ENCODE data around the gene KXD1.
A peak's percentile ranks its signal among the peaks of the same experiment; 100 is the strongest.

The KXD1 gene

GRCh38 chr19:18593367-18594095 lies 35.9 kb downstream of the KXD1 start:
- Histone ChIP-seq H3K27ac (no peak overlapping the region), H3K27me3 (replicated peaks) (peaks cover 2% of the 10 kb centered on the region), H3K36me3 (replicated peaks) (peaks cover 6% of the 10 kb centered on the region), H3K4me3 (ENCODE audit: low read depth, low read length) (peak overlapping the region; percentile 42)
- in situ Hi-C loops (cut with HindIII; ENCODE audit: low pct_ligation_motif_present, low sequenced_read_pairs), result loop anchor here (25.0 kb wide), 1 partner anchor 269 kb away; no protein-coding TSS in a partner anchor
- TF ChIP-seq CTCF (IDR thresholded peaks at IDR 0.05; ENCODE audit: low read depth, low read length, missing control alignments), result no peak
- no peak for DNase-seq

- Histone ChIP-seq H3K27ac (no peak overlapping the region), H3K27me3 (replicated peaks) (peaks cover 2% of the 10 kb centered on the region), H3K36me3 (replicated peaks) (peaks cover 6% of the 10 kb centered on the region), H3K4me3 (ENCODE audit: low read depth, low read length) (peak overlapping the region; percentile 42)
- in situ Hi-C loops (cut with HindIII; ENCODE audit: low pct_ligation_motif_present, low sequenced_read_pairs), result loop anchor here (25.0 kb wide), 1 partner anchor 268 kb away; no protein-coding TSS in a partner anchor
- peak; percentile 58 for TF ChIP-seq CTCF (IDR thresholded peaks at IDR 0.05; ENCODE audit: low read depth, low read length, missing control alignments)
- peak; percentile 47 for DNase-seq
Measured at GRCh38 chr19:18594096-18594823, 36.6 kb downstream of the KXD1 start.

- DNase-seq, result no peak
- in situ Hi-C loops (cut with HindIII; ENCODE audit: low pct_ligation_motif_present, low sequenced_read_pairs), result loop anchor here (25.0 kb wide), 1 partner anchor 267 kb away; no protein-coding TSS in a partner anchor
- H3K36me3 ChIP-seq (replicated peaks), result peaks cover 6% of the 10 kb centered on the region
- no peak overlapping the region for H3K27ac ChIP-seq
- H3K27me3 ChIP-seq (replicated peaks), result peaks cover 2% of the 10 kb centered on the region
- no peak for TF ChIP-seq CTCF (IDR thresholded peaks at IDR 0.05; ENCODE audit: low read depth, low read length, missing control alignments)
- H3K4me3 ChIP-seq (ENCODE audit: low read depth, low read length), result peak overlapping the region; percentile 27
Measured at GRCh38 chr19:18594824-18595373, 37.2 kb downstream of the KXD1 start.

- Histone ChIP-seq H3K27ac (no peak overlapping the region), H3K27me3 (replicated peaks) (peaks cover 2% of the 10 kb centered on the region), H3K36me3 (replicated peaks) (peaks cover 6% of the 10 kb centered on the region), H3K4me3 (ENCODE audit: low read depth, low read length) (no peak overlapping the region)
- no peak for DNase-seq
- TF ChIP-seq CTCF (IDR thresholded peaks at IDR 0.05; ENCODE audit: low read depth, low read length, missing control alignments), result no peak
- in situ Hi-C loops (cut with HindIII; ENCODE audit: low pct_ligation_motif_present, low sequenced_read_pairs), result loop anchor here (25.0 kb wide), 1 partner anchor 267 kb away; no protein-coding TSS in a partner anchor
Measured at GRCh38 chr19:18595475-18595874, 37.8 kb downstream of the KXD1 start.

GRCh38 chr19:18596752-18597157 lies 39.1 kb downstream of the KXD1 start:
- in situ Hi-C loops (cut with HindIII; ENCODE audit: low pct_ligation_motif_present, low sequenced_read_pairs), result loop anchor here (25.0 kb wide), 1 partner anchor 266 kb away; no protein-coding TSS in a partner anchor
- DNase-seq, result no peak
- TF ChIP-seq CTCF (IDR thresholded peaks at IDR 0.05; ENCODE audit: low read depth, low read length, missing control alignments), result no peak
- peaks cover 2% of the 10 kb centered on the region for H3K27me3 ChIP-seq (replicated peaks)
- H3K4me3 ChIP-seq (ENCODE audit: low read depth, low read length), result no peak overlapping the region
- H3K27ac ChIP-seq, result no peak overlapping the region
- no peaks in the 10 kb centered on the region for H3K36me3 ChIP-seq (replicated peaks)

Data from brain microvascular endothelial cell (primary cell).